SK-N-SH (cell line): Measurements from ENCODE around the gene KCNS1. TPM values are rescaled to one million over a fixed set of nuclear protein-coding genes. Genes with fewer than 3 reads are reported as not detected.

Experiments used
- CTCF ChIA-PET: fragments of 300-600, 350-600 bp; formaldehyde crosslinking; extraction: SDS; loops from one replicate; lab custom pipeline; 2021; lab: Yijun Ruan, JAX
- POLR2A ChIA-PET: fragments of 350-600 bp; sonication (Branson Sonifier 250); formaldehyde crosslinking; extraction: SDS; loops from one replicate; lab custom pipeline; 2020; ENCODE audit warnings: antibody characterized with exemption, inconsistent platforms; lab: Yijun Ruan, JAX
- DNase-seq: peaks from one replicate; pipeline ENCODE4 v3.0.0; 2012
- H2AFZ ChIP-seq: fragments of 200-600 bp; sonication (generic); 2 replicates; pipeline ENCODE4 v1.8.1; 2016; ENCODE audit warnings: antibody characterized with exemption, mild to moderate bottlenecking, low read depth
- H3F3A ChIP-seq: fragments of 200-600 bp; sonication (generic); replicated peaks from 2 replicates; pipeline ENCODE3; 2016; ENCODE audit warnings: antibody characterized with exemption, mild to moderate bottlenecking; ENCODE audit not compliant: insufficient read depth
- H3K27ac ChIP-seq, 2 experiments: fragments of 200-500 bp in 1 of 2; fragments of 200-600 bp in 1 of 2; sonication (Bioruptor generic) in 1 of 2; sonication (generic), shearing (Covaris generic) in 1 of 2; 2 replicates each; pipeline versions ENCODE4 v1.5.1 to v1.6.1; 2014 to 2016; ENCODE audit warnings: low read depth in 2 of 2, inconsistent platforms in 1 of 2, low read length in 1 of 2, mild to moderate bottlenecking in 1 of 2, mixed read lengths in 1 of 2
- H3K27me3 ChIP-seq: fragments of 200-600 bp; sonication (generic), shearing (Covaris generic); 2 replicates; pipeline ENCODE4 v1.6.1; 2016; ENCODE audit warnings: mixed run types; ENCODE audit not compliant: insufficient read depth
- H3K36me3 ChIP-seq, 2 experiments: fragments of 200-500 bp in 1 of 2; fragments of 200-600 bp in 1 of 2; sonication (Bioruptor generic) in 1 of 2; sonication (generic) in 1 of 2; replicated peaks in 1 of 2; 2 replicates each; pipeline versions ENCODE3 to v1.5.1; 2014 to 2016; ENCODE audit warnings: low read length in 1 of 2, mild to moderate bottlenecking in 1 of 2; ENCODE audit not compliant: insufficient read depth in 2 of 2, control insufficient read depth in 1 of 2
- H3K4me1 ChIP-seq, 2 experiments: fragments of 200-500 bp in 1 of 2; fragments of 200-600 bp in 1 of 2; sonication (Bioruptor generic) in 1 of 2; sonication (generic), shearing (Covaris generic) in 1 of 2; 2 replicates each; pipeline versions ENCODE4 v1.5.1 to v1.6.1; 2014 to 2016; ENCODE audit warnings: low read depth in 1 of 2, low read length in 1 of 2, mixed run types in 1 of 2; ENCODE audit not compliant: insufficient read depth in 2 of 2, control insufficient read depth in 1 of 2
- H3K4me2 ChIP-seq: fragments of 200-600 bp; sonication (generic), shearing (Covaris generic); 2 replicates; pipeline ENCODE4 v1.6.1; 2017; ENCODE audit warnings: mixed run types
- H3K4me3 ChIP-seq, 2 experiments: fragments of 200-500 bp in 1 of 2; fragments of 200-600 bp in 1 of 2; sonication (Bioruptor generic) in 1 of 2; sonication (generic), shearing (Covaris generic) in 1 of 2; 2 replicates each; pipeline versions ENCODE4 v1.5.1 to v1.8.1; 2014 to 2016; ENCODE audit warnings: low read depth in 2 of 2, inconsistent platforms in 1 of 2, low read length in 1 of 2, mild to moderate bottlenecking in 1 of 2, mixed read lengths in 1 of 2, moderate library complexity in 1 of 2
- H3K79me2 ChIP-seq: fragments of 200-600 bp; sonication (generic); 2 replicates; pipeline ENCODE4 v1.8.1; 2017; ENCODE audit warnings: mild to moderate bottlenecking; ENCODE audit not compliant: insufficient read depth
- H3K9ac ChIP-seq: fragments of 200-600 bp; sonication (generic); 2 replicates; pipeline ENCODE4 v1.6.1; 2017; ENCODE audit warnings: mixed run types
- H3K9me2 ChIP-seq: fragments of 200-600 bp; sonication (generic); 2 replicates; pipeline ENCODE4 v1.6.1; 2017; ENCODE audit warnings: mixed run types
- H3K9me3 ChIP-seq: fragments of 200-600 bp; sonication (generic); 2 replicates; pipeline ENCODE4 v1.6.1; 2017; ENCODE audit warnings: mixed run types, mild to moderate bottlenecking, moderate library complexity
- H4K20me1 ChIP-seq: fragments of 200-600 bp; sonication (generic); 2 replicates; pipeline ENCODE4 v1.6.1; 2017; ENCODE audit warnings: mild to moderate bottlenecking, mixed run types; ENCODE audit not compliant: insufficient read depth
- CHD2 ChIP-seq: fragments of 150-350 bp; IDR thresholded peaks from 2 replicates; pipeline ENCODE4 v1.6.1; 2018; ENCODE audit warnings: low read length; ENCODE audit not compliant: partially characterized antibody
- EP300 ChIP-seq, 2 experiments: IDR thresholded peaks; 2 replicates each; pipeline versions ENCODE4 v1.4.0 to v1.6.1; 2012; ENCODE audit warnings: borderline replicate concordance in 1 of 2, low read depth in 1 of 2, low read length in 1 of 2
- FOXJ3 ChIP-seq: sonication (generic); formaldehyde crosslinking; IDR thresholded peaks from 2 replicates; pipeline ENCODE4 v1.5.1; 2020; ENCODE audit warnings: mild to moderate bottlenecking, missing genetic modification reagents
- FOXM1 ChIP-seq: IDR thresholded peaks from 2 replicates; pipeline ENCODE4 v1.4.0; 2012; ENCODE audit warnings: low read depth, mild to moderate bottlenecking
- IRF3 ChIP-seq: fragments of 150-350 bp; IDR thresholded peaks from 2 replicates; pipeline ENCODE4 v1.6.1; 2016; ENCODE audit warnings: mild to moderate bottlenecking, low read depth, low read length
- MXI1 ChIP-seq: IDR thresholded peaks from 2 replicates; pipeline ENCODE4 v1.6.1; 2012; ENCODE audit warnings: mild to moderate bottlenecking, low read depth, low read length, improper control_type of control experiment
- NFIC ChIP-seq: IDR thresholded peaks from 2 replicates; pipeline ENCODE4 v1.4.0; 2012; ENCODE audit warnings: borderline replicate concordance
- NRF1 ChIP-seq: IDR thresholded peaks from 2 replicates; pipeline ENCODE4 v1.6.1; 2012; ENCODE audit warnings: low read depth, mild to moderate bottlenecking, low read length
- POLR2AphosphoS5 ChIP-seq: IDR thresholded peaks from 2 replicates; pipeline ENCODE4 v1.6.1; 2012; ENCODE audit warnings: low read depth, low read length
- RAD21 ChIP-seq: IDR thresholded peaks from 2 replicates; pipeline ENCODE4 v1.6.1; 2012; ENCODE audit warnings: mild to moderate bottlenecking, low read length
- RCOR1 ChIP-seq: fragments of 150-350 bp; IDR thresholded peaks from 2 replicates; pipeline ENCODE4 v1.6.1; 2017; ENCODE audit warnings: antibody characterized with exemption, low read length
- RXRA ChIP-seq: IDR thresholded peaks from 2 replicates; pipeline ENCODE4 v1.4.0; 2012; ENCODE audit warnings: low read depth, mild to moderate bottlenecking, borderline replicate concordance
- TCF12 ChIP-seq: IDR thresholded peaks from 2 replicates; pipeline ENCODE4 v1.4.0; 2012
- YY1 ChIP-seq: IDR thresholded peaks from 2 replicates; pipeline ENCODE4 v1.4.0; 2012; ENCODE audit warnings: low read depth, mild to moderate bottlenecking
- WGBS: methylation state at CpG from one replicate; pipeline ENCODE4 v1.1.6; 2017; ENCODE audit warnings: low lambda C conversion rate; 5-methylcytosine and 5-hydroxymethylcytosine counted together
- polyA plus RNA-seq, 3 experiments: library from polyadenylated mRNA; depleted of rRNA; stranded (reverse); fragments of >200 nt; gene quantifications; 2 replicates each; pipeline ENCODE4 v1.2.3, GENCODE V29; 2012
- TF ChIP-seq, protein P1 (sequence below): IDR thresholded peaks from 2 replicates; pipeline ENCODE4 v1.4.0; 2012; ENCODE audit warnings: low read depth
- TF ChIP-seq, protein P2 (sequence below): IDR thresholded peaks from 2 replicates; pipeline ENCODE4 v1.6.1; 2012; ENCODE audit warnings: mild to moderate bottlenecking, low read depth, low read length, moderate library complexity
- TF ChIP-seq, protein P3 (sequence below): fragments of 150-350 bp; IDR thresholded peaks from 2 replicates; pipeline ENCODE4 v1.6.1; 2017; ENCODE audit warnings: antibody characterized with exemption, low read length, low read depth, borderline replicate concordance

Gene KCNS1
- polyA plus RNA-seq, 1 of the 3 experiments (the other 2 are of a cell fraction): 0.07 TPM

DNA sequence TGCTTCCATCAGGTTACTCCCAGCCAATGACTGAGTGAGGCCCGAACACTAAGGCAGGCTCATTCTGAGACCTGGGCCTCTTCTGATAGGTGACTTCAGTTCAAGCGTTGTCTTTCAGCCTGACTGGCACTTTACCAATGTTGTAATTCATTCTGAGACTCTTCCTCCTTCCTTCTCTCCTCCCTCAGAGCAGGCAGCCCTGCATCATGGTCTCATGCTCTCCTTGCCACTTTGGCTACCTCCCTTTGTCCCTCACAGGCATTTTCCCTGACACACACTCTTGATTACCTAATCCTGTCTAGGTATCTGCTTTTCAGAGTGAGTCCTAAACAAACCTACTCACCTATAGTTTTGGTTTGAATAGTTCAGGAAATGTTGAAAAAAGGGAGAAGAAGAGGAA lies 36.0 kb upstream of the KCNS1 start:
- no peaks in the 10 kb centered on the region for H3K36me3 ChIP-seq
- H3K79me2 ChIP-seq: no peaks in the 10 kb centered on the region
- WGBS: 0% methylated on average over 2 of the region's 2 CpGs
- no peaks in the 10 kb centered on the region for H3F3A ChIP-seq
- H3K27ac ChIP-seq: no peak overlapping the region
- no peaks in the 10 kb centered on the region for H4K20me1 ChIP-seq
- ChIA-PET POLR2A (no interaction called here), CTCF (interaction anchor here (1.0 kb wide), 1 partner anchor 157 kb away, joined by 3 read pairs; no protein-coding TSS in a partner anchor)
- no peak overlapping the region for H2AFZ ChIP-seq
- H3K9ac ChIP-seq: no peak overlapping the region
- H3K4me3 ChIP-seq: no peak overlapping the region
- H3K27me3 ChIP-seq: peaks cover 17% of the 10 kb centered on the region; the same call in 1 of the 2 replicates
- H3K9me3 ChIP-seq: no peaks in the 10 kb centered on the region
- TF ChIP-seq RCOR1 (no peak), MXI1 (no peak), NFIC (no peak), FOXM1 (no peak), CHD2 (no peak), IRF3 (no peak), NRF1 (no peak)
- TF ChIP-seq, protein P1, sequence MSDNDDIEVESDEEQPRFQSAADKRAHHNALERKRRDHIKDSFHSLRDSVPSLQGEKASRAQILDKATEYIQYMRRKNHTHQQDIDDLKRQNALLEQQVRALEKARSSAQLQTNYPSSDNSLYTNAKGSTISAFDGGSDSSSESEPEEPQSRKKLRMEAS: no peak
- DNase-seq: no peak
- H3K4me2 ChIP-seq: no peak overlapping the region
- no peaks in the 10 kb centered on the region for H3K4me1 ChIP-seq
- H3K9me2 ChIP-seq: no peaks in the 10 kb centered on the region

GRCh38 chr20:45128099-45128498 lies 27.2 kb upstream of the KCNS1 start:
- no peaks in the 10 kb centered on the region for H3K9me3 ChIP-seq
- no peak overlapping the region for H3K4me3 ChIP-seq
- TF ChIP-seq RAD21 (no peak), NFIC (no peak), FOXM1 (no peak), EP300 (IDR thresholded peaks at IDR 0.05; ENCODE audit: borderline replicate concordance in 1 of 2, low read depth in 1 of 2, low read length in 1 of 2) (no peak), RXRA (no peak), TCF12 (no peak), IRF3 (no peak), POLR2AphosphoS5 (no peak), YY1 (no peak), MXI1 (no peak), FOXJ3 (CRISPR knock-in tag) (no peak)
- TF ChIP-seq, protein P2, sequence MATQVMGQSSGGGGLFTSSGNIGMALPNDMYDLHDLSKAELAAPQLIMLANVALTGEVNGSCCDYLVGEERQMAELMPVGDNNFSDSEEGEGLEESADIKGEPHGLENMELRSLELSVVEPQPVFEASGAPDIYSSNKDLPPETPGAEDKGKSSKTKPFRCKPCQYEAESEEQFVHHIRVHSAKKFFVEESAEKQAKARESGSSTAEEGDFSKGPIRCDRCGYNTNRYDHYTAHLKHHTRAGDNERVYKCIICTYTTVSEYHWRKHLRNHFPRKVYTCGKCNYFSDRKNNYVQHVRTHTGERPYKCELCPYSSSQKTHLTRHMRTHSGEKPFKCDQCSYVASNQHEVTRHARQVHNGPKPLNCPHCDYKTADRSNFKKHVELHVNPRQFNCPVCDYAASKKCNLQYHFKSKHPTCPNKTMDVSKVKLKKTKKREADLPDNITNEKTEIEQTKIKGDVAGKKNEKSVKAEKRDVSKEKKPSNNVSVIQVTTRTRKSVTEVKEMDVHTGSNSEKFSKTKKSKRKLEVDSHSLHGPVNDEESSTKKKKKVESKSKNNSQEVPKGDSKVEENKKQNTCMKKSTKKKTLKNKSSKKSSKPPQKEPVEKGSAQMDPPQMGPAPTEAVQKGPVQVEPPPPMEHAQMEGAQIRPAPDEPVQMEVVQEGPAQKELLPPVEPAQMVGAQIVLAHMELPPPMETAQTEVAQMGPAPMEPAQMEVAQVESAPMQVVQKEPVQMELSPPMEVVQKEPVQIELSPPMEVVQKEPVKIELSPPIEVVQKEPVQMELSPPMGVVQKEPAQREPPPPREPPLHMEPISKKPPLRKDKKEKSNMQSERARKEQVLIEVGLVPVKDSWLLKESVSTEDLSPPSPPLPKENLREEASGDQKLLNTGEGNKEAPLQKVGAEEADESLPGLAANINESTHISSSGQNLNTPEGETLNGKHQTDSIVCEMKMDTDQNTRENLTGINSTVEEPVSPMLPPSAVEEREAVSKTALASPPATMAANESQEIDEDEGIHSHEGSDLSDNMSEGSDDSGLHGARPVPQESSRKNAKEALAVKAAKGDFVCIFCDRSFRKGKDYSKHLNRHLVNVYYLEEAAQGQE: no peak
- TF ChIP-seq, protein P3, sequence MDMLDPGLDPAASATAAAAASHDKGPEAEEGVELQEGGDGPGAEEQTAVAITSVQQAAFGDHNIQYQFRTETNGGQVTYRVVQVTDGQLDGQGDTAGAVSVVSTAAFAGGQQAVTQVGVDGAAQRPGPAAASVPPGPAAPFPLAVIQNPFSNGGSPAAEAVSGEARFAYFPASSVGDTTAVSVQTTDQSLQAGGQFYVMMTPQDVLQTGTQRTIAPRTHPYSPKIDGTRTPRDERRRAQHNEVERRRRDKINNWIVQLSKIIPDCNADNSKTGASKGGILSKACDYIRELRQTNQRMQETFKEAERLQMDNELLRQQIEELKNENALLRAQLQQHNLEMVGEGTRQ: no peak
- TF ChIP-seq, all 33 proteins: peak for 0
- H3K9ac ChIP-seq: no peak overlapping the region
- H2AFZ ChIP-seq: no peak overlapping the region
- no peaks in the 10 kb centered on the region for H3F3A ChIP-seq
- WGBS: 33% methylated on average over 1 of the region's 2 CpGs
- no peak overlapping the region for H3K27ac ChIP-seq
- H4K20me1 ChIP-seq: no peaks in the 10 kb centered on the region
- no peak for DNase-seq
- no peaks in the 10 kb centered on the region for H3K79me2 ChIP-seq
- H3K4me2 ChIP-seq: no peak overlapping the region
- CTCF ChIA-PET: interaction anchor here (1.9 to 3.0 kb wide), 2 partner anchors 16 to 33 kb away, joined by 4 to 15 read pairs; no protein-coding TSS in a partner anchor
- no peaks in the 10 kb centered on the region for H3K9me2 ChIP-seq
- POLR2A ChIA-PET: no interaction called here
- peaks cover 13% of the 10 kb centered on the region; the same call in 1 of the 2 replicates for H3K27me3 ChIP-seq
- no peaks in the 10 kb centered on the region for H3K4me1 ChIP-seq
- no peaks in the 10 kb centered on the region for H3K36me3 ChIP-seq
